ENCODE measurements around the gene NSL1.
"Not testable (repeated sequence)": the region's sequence is repeated elsewhere in the genome, so short reads cannot be mapped to it uniquely, and the experiment has no call there.

Gene NSL1, protein sequence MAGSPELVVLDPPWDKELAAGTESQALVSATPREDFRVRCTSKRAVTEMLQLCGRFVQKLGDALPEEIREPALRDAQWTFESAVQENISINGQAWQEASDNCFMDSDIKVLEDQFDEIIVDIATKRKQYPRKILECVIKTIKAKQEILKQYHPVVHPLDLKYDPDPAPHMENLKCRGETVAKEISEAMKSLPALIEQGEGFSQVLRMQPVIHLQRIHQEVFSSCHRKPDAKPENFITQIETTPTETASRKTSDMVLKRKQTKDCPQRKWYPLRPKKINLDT

DNA sequence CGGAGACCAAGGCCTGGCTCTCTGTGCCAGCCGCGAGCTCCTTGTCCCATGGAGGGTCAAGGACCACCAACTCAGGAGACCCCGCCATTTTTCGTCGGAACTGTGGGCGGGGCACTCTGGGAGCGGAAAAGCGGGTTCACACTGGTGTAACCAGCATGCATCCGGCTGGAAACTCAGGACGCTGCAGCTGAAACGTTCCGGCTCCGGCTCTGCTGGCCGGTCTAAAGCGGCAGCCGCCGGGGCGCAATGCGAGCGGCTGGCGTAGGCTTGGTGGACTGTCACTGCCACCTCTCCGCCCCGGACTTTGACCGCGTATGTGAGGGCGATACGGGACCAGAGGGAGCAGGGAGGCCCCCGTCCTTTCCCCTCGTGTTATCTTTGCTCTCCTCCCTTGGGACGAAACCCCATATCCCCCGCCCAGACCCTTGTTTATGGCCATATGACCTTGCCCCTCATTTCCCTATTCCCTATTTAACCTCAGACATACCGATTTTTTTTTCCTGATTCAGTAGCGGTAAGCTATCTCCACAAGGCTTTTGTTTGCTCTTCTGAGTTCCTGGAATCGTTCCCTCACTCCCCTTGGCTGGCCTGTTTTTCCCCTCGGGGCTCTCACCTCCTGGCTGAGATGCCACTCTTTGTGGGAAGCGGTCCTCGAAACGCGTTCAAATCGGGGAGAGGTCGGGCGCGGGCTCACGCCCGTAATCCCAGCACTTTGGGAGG lies at the start of gene NSL1, which contains the start of gene TATDN3:
Gene NSL1 (minus strand): TSS at position 102 of the 720 bp plus-strand sequence. CDS start 14 bp downstream, at position 88.
Gene TATDN3 (plus strand): TSS at position 219 of the 720 bp plus-strand sequence. CDS start 28 bp downstream, at position 247.
- peak; percentile 1 for DNase-seq

DNA sequence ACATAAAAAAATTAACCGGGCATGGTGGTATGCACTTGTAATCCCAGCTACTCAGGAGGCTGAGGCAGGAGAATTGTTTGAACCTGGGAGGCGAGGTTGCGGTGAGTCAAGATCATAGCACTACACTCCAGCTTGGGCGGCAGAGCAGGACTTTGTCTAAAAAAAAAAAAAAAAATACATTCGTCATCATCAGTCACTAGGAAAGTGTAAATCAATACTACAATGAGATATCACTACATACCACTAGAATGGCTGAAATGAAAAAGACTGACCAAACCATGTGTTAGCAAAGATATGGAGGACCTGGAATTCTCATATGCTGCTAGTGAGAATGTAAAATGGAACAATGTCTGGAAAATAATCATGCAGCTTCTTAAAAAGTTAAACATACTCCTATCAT lies 46.6 kb upstream of the NSL1 start:
- DNase-seq: no peak

DNA sequence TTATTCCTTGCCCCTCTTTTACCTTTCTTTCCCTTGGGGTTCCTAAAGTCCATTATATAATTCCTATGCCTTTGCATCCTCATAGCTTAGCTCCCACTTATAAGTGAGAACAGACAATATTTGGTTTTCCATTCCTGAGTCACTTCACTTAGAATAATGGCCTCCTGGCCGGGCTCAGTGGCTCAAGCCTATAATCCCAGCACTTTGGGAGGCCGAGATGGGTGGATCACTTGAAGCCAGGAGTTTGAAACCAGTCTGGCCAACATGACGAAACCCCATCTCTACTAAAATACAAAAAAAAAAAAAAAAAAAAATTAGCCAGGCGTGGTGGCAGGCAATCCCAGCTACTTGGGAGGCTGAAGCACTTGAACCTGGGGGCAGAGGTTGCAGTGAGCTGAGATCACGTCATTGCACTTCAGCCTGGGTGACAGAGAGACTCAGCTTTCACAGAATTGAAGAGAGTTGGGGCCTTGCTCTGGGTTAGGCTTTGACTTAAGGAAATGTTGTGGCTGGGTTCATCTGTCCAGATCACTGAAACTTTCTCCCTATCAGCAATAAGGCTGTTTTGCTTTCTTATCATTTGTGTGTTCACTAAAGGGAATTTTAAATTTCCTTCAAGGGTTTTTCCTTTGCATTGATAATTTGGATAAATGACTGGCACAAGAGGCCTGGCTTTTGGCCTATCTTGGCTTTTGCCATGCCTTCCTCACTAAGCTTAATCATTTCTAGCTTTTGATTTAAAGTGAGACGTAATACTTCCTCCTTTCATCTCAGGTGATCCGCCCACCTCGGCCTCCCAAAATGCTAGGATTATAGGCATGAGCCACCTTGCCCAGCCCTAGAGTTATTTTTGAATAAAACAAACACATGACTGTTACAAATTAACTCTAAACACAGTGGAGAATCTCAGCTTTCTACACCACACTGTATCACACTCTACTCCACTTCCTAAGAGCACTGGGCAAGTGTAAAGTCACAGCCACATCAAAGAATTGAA lies 41.9 kb upstream of the NSL1 start:
- not testable (repeated sequence) for DNase-seq

DNA sequence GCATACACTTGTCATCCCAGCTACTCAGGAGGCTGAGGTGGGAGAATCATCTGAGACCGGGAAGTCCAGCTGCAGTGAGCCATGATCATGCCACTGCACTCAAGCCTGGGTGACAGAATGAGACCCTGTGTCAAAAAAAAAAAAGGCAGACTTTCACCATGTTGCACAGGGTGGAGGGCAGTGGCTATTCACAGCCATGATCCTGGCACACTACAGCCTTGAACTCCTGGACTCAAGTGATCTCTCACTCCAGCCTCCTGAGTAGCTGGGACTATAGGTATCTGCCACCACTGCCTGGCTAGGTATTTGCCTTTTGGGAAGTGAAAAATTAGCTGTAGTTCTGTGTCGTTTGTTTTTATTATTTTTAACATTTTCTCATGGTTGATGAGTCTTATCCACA lies 36.8 kb upstream of the NSL1 start:
- no peak for DNase-seq

DNA sequence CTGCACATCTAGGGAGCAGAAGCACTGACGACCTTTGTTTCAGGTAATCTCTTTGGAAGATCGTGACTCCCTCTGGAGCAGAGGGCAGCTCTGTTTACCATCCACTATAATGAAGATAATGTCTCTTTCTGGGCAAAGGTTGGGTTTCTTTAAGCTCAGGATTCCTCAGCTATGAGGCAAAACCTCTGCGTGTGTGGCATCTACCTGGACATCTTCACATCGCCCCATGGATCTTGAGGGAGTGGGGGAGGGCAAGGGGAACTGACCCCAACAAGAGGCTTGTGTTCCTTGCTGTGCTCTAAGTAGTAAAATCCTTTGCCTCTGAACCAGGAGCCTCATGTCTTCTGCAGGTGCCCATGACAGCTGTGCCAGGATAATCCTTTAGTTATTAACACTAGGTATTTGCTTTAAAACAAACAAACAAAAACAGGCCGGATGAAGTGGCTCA lies 36.3 kb upstream of the NSL1 start:
- DNase-seq: no peak

DNA sequence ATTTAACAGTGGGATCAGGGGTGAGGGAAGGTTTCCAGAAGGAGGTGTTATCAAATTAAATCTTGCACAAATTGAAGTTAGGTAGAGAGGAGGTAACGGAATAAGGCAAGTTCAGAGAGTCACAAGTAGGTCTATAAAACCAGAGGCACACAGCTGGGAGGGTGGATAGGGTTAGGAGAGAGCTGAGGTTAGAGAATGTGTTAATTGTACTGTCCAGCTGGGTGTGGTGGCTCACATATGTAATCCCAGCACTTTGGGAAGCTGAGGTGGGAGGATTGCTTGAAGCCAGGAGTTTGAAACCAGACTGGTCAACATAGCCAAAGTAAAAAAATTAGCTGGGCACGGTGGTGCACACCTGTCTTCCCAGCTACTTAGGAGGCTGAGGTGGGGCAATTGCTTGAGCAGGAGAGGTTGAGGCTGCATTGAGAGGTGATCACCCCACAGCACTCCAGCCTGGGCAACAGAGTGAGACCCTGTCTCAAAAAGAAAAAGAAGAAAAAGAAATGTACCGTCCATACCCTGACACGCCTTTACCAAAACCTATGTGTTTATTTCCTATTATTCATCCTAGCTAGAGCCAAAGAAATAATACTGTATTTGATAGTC lies 35.7 kb upstream of the NSL1 start:
- no peak for DNase-seq

DNA sequence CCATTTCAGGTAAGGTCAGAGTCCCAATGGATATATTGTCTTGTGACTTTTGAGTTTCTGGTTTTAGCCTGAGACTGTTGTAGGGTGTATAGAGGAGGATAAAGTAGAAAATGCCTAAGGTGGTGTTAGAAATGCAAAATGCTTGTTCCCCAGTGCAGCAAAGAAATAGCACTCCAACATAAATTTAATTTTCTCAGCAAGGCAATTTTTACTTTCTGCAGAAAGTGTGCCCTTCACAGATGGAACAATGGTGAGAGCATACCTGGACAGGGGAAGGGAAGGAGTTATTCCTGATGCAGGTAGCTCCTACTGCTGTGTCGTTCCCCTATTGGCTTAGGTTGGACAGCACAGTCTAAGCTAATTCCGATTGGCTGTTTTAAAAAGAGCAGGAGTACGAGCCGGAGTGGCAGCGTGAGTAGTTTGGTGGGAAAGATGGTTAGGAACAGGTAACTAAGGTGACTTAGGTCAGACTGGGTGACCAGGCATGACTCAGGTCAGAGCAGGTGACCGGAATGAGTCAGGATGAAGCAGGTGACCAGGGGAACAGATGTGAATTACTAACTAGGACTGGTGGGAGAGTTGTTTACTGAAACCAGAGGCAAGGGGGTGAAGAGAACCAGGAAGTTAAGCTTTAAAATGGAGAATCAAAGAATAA lies 34.3 kb upstream of the NSL1 start:
- DNase-seq: no peak

DNA sequence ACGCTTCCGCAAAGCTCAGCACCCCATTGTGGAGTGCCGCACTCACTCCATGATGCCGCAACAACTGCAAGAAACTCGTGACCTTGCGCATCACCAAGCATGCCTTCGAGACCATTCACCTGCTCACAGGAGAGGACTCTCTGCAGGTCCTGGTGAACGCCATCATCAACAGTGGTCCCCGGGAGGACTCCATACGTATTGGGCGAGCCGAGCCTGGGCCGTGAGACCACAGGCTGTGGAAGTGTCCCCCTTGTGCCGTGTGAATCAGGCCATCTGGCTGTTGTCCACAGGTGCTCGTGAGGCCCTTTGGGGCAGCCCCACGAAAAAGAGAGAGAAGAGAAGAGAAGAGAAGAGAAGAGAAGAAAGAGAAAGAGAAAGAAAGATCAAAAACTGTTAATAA lies 32.6 kb upstream of the NSL1 start:
- no peak for DNase-seq

DNA sequence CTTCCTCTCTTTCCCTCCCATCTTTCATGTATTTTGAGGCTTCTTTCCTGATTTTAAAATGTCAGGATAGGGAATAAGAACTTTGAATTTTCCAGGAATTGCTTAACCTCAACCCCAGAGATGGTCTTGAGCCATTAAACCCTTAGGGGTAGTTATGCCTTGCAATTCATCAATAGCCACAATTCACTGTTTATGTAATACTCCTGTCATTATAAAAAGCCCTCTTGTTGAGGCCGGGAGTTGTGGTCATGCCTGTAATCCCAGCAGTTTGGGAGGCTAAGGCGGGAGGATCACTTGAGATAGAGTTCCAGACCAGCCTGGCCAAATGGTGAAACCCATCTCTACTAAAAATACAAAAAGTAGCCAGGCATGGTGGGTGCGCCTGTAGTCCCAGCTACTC lies 31.4 kb upstream of the NSL1 start:
- DNase-seq: no peak

DNA sequence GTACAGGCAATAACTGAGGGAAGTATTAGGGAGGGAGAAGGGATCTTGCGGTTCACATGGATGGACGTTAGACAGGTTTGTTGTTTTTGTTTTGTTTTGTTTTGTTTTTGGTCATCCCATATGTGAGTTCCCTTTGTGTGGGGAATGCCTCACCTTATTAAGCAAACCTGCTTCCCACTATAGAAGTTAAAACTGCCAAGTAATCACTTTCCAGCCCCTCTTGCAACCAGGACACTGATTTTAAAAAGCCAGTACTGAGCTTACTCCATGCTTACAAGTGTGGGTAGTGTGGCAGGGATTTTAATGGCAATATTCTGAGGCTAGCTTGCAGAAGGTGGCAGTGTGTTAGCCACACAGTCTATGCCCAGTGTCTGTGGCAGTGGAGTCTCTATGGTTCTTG lies 29.4 kb upstream of the NSL1 start:
- DNase-seq: no peak

DNA sequence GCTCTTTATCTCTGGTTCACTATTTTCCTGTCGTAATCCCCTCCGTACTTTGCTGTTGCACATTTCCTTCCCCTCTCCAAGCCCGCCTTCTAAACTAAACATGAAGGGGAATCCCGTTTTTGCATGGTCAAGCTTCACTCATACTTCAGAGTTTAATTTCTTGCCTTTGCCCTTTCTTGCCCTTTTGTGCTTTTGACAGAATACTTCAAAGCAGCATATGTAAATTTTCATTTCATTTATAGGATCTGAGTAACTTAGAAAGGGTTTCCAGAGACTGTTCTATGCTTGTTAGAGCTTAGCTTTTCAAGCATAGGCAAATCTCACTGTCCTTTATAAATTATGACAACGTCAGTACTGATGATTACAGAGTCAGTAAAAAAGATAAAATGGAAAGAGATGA lies 28.1 kb upstream of the NSL1 start:
- DNase-seq: no peak

DNA sequence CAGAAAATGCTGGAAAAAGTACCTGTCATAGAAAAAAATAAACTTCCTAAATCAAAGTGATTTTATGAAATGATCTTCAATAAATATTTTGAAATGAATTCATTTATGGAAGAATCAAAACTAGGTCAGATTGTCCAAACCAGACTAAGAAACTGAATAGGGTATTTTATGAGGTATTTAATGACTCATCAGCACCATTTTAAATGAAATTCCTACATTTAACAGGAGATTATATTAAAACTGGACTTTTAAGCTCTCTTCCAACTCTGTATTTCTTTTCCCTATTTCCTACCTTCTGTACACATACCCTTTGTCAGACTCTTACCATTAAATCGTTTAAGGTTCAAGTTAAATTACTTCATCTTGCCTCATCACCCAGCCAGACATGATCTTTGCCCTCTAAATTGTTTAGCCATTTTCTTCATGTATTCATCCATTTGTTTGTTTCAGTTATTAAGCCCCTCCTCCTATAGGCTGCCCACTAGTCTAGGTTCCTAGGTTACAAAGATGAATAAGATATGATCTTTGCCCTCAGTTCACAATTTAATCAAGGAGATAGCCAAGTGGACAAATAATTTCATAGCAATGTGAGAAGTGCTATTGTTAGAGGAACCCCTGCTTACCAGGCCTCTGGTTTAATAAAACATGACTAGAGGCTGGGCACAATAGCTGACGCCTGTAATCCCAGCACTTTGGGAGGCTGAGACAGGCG lies 25.1 kb upstream of the NSL1 start:
- no peak for DNase-seq

DNA sequence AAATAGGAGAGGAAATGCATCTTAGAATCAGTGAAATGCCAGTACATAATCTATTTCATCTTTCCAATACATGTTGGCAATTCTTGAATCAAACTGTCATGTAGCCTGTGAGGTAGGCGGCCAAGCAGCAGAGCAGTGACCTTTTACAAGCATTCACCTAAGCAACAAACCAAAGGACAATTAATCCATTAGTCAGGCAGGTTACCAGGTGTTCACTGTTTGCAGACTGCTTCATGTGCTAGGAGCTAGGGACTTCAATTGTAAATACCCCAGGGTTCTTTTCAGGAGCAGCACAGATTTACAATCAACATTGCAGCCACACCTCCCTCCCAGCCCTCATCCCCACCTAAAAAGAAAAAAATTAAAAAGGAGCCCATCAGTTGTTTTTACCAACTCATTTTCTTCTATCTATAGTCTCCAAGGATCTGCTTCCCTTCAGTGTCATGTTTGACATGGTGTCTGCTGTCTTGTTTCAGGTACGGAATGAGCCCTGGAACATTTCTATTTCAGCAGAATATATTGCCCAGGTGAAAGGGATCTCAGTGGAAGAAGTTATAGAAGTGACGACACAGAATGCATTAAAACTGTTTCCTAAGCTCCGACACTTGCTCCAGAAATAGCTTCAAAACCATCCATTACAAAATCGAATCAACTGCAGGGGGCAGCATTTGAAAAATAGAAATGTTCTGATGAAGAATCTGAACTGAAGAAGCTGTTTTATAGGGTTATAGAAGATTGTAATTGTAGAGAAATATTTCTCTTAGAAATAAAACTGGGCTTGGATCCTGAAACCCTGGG lies 23.2 kb upstream of the NSL1 start:
- no peak for DNase-seq

DNA sequence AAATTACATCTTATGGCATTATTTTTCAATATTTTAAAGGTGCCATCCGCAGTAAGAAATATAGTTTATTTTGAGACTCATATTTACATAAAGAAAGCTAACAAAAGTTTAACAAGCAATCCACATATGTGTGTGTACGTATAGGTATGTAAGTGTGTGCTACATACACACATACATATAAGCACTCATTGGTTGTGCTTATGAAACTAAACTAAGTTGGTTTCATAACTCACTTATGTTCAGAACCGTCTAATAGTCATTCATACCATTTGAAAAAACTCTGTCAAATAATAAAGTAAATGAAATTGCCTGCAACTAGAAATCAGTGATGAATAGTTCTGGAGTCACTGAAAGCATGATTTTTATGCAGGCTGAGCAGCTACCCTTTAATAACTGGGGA lies 14.2 kb upstream of the NSL1 start:
- no peak for DNase-seq

DNA sequence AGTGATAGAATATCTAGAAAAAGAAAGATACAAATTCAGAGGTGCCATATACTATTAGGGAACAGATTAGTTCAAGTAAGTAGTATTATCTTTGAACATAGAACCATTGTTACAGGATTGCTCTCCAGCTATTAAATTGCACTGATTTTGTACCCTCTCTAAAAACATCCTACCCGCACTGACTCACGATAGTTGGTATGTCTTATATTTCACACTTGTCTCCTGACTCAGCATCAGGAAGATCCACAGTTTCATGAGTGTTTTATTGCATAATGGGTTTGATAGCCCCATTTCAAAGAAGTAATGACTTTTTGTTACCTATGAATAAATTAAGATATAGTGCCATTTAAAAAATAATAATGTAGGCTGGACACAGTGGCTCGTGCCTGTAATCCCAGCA lies 6.1 kb upstream of the NSL1 start:
- no peak for DNase-seq

DNA sequence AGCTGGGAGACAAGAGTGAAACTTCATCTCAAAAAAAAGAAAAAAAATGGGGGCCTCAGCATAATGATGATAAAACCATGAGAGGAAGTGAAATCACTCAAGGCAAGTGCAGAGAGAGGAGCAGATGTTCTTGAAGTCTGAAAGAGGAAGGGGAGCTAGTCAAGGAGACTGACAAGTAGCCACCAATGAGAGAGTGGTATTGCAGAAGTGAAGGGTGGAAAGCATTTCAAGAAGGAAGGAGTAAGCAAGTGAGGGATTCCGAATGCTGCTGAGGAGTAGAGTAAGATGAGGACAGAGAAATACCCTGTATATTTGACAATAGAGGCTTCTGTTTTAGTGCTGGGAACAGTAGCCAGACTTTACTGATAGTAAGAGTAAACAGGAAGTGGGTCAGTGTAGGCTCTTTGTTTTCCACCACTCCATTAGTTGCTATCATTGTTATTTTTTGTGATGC lies 3.0 kb upstream of the NSL1 start:
- no peak for DNase-seq

DNA sequence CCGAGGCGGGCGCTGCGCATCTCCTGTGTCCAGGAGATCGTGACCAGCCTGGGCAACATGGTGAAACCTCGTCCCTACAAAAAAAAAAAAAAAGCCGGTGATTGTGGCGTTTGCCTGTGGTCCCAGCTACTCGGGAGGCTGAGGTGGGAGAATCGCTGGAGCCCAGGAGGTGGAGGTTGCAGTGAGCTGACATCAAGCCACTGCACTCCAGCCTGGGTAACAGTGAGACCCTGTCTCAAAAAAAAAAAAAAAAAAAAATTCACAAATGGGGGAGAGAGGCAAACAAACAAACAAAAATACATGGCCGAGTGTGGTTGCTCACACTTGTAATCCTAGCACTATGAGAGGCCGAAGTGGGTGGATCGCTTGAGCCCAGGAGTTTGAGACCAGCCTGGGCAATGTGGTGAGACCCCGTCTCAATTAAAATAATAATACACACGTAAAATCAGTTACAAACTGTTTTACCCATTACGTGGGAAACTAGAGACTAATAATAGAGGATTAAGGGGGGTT lies 875 bp upstream of the NSL1 start:
- DNase-seq: no peak

DNA sequence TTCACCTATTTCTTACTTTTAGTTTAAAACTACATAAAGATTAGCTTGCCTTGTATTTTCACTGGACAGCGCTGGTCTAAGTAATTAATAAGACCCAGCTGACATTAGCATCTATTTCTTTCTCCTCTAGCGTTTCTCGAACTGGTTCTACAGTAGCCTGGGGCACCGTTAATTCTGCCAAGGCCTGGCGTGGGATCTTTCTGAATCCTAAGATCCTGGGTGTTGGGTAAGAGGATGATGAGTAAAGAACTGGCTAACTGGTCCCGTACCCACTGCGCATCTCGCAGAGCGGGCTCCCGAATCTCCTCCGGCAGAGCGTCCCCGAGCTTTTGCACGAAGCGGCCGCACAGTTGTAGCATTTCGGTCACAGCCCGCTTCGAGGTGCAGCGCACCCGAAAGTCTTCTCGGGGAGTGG lies 309 bp downstream of the NSL1 start:
- no peak for DNase-seq

DNA sequence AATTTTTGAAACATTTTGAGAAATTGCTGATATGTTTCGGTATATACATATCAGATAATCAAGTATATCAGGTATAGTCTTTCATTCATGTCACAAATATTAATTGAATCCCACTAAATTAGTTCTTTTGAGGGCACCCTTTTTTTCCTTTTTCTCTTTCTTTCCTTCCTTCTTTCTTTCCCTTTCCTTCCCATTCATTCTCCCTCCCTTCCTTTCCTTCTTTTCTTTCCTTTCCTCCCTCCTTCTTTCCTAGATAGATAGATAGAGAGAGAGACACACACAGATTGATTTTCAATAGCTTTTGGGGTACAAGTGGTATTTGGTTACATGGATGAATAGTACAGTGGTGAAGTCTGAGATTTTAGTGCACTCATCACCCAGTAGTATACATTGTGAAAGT lies 5.7 kb downstream of the NSL1 start:
- no peak for DNase-seq

DNA sequence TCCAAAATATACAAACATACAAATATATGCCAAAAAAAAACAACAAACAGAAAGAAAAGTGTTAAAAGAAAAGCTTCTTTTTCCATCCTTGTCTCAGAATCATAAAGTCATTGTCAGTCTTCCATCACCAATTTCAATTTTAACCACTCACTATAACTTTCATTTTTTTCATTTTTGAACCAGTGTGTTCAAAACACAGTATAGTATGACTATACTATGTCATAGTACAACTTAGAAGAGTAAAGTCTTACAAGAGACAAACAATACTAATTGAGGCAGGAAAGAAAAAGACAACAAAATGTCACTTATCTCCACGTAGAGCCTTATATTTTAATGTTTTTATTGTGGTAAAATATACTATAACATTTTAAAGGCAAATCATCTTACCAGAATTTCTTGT lies 7.6 kb downstream of the NSL1 start:
- DNase-seq: no peak

Data from NCI-H187 treated with DMSO at 0.1 percent for 48 hours (cell line).